Left forelimb (tissue), 1 donor: ENCODE results near the gene C16orf78.

Source experiments
- DNase-seq: peaks from one replicate; pipeline ENCODE4 v3.0.0-alpha.2; 2018; ENCODE audit warnings: low spot score

C16orf78 gene, protein sequence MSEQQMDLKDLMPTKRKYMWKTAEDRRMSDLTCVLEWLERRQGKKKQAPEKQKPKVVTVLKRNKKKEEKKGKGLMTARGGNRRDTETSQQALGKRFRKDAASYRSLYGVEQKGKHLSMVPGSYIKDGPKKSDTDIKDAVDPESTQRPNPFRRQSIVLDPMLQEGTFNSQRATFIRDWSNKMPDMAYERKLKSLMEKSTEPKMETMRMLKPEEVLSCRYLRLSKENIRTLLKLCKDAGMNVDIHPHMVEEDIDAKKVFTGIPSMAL

DNA sequence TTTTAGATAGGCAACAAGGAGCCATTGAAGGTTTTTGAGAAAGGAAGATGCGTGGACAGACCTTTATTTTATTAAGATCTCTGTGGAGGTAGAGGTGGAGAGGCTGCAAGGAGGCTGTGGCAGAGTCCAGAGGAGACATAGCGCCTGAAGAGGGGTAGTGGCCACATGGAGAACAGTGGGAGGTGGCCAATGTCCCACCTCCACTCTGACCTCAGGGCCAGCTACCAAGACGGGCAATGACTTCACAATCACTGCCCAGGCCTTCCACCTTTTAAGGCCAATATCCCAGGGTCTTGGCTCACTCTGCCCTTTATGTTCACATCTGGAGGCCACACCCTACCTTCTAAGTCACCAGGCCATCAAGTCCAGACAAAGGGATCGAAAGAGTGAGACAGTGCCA lies at the start of gene C16orf78:
TSS of gene C16orf78 (plus strand) at position 301 of the 400 bp plus-strand sequence. CDS start 136 bp downstream, outside the sequence.
- no peak for DNase-seq

DNA sequence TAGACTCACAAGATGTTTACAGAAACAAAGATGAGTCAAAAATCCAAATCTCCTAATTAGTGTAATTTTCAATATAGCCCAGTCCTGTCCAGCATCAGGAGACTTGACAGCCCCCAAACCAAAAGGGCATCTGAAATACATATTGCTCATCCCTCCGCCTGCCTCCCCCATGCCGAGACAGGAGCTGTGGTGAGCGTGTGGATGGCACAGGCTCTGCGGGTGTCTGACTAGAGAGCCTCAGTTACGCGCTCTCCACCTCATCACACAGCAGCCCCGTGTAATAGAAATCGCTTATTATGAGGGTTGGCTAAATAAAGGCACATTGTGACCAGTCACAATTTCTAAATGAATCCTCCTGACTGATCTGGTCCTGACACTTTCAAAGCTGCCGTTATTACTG lies 48.9 kb upstream of the C16orf78 start:
- no peak for DNase-seq

DNA sequence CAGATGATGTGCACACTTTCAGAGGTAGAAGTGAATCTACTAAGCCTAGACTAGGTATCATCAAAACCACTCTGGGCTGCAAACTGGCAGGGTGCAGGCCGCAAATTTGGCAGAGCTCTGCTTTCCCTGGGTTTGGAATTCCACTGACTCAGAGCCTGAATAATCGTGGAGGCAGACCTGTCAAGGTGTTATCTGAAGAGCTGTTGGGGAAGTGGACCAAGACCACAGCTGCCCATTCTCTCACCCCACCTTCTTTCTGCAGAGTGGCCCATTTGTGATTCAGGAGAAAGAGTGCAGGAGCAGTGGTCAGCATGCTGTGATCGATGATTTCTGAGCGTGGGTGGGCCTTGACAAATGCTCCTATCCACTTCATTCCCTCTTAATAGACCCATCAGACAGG lies 46.1 kb upstream of the C16orf78 start:
- DNase-seq: no peak

DNA sequence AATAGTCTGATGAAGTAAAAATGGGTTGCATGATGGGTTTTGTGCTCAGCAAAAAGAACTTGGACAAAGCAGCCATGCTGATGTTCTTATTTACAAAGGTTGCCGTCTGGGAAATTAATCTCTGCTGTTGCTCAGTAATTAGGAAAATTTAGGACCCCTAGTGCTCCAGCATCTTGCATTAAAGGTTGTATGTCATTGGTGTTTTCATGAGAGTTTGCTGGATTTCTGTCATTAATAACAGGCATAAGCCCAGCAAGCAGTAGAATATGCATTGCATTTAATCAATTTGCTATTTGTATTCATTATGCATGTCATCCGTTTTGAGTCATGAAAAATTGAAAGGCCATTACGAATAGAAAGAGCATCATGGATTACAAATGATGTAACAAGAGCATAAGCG lies 45.3 kb upstream of the C16orf78 start:
- no peak for DNase-seq

DNA sequence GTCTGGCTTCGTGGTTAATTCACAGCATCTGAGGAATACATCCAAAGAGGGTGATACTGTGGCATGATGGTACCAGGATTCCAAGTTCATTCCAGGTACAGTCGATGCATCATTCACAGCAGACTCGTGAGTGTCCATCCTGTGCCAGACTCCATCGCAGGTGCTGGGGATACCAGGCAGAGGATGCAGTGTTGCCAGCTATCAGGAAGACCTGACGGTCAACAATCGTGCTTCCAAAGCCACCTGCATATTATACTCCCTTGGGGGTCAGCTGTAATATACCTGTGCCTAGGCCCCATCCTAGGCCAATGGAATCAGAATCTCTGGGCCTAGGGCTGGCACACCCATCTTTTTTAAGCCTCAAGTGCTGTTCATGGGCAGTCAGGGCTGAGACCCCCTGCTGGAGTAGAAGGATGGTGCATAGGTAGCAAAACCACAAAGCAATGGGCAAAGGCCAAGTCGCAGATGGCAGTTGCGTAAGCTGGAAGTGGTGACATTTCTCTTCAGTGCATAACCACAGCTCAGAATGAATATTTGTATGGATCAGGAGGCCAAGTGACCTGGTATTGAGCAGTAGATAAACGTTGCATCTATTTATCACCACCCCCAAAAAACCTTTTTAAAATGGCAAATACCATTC lies 42.9 kb upstream of the C16orf78 start:
- no peak for DNase-seq

DNA sequence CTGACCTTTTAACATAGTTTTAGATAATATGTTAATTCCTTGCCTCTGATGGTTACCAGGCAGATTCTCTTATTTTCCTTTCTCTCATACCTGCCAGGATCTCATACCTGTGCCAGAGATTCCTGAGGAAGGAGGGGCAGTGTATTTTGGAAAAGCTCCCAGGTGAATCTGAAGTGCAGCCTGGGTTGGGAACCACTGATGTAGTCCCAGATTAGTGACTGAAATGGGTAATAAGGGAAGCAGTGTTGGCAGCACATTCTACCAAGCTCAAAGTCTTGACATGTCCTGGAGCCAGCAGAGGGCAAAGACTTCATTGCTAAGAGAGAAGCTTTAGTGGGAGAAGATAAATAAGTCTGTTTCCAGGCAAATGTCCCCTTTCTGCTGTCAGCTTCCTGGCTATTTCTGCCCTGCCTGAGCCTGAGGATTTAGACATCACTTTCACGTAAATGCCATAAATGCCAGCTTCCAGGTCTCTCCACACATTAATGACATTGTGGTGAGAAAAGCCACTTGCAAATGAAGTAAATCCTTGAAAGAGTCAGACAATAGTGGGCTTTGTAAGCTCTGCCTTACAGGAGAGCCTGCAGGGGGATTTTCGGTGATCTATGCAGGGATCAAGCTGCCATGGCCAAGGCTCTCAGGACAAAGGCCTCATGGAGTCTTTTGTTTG lies 40.9 kb upstream of the C16orf78 start:
- no peak for DNase-seq

DNA sequence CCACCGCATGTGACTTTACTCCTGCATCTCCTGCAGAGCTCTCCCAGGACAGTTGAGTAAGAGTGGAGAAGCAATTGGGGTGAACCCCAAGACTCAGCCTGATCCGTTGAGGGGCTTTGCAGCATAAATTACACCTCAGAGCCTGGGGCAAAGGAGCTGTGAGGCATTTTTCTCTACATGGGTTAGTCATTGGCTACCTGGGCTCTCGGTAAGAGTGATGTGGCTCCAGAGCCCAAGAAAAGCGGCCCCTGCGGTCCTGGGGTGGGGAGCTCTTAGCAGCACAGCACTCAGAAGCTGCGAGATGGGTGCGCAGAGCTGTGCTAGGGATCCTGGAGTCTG lies 40.4 kb upstream of the C16orf78 start:
- no peak for DNase-seq

DNA sequence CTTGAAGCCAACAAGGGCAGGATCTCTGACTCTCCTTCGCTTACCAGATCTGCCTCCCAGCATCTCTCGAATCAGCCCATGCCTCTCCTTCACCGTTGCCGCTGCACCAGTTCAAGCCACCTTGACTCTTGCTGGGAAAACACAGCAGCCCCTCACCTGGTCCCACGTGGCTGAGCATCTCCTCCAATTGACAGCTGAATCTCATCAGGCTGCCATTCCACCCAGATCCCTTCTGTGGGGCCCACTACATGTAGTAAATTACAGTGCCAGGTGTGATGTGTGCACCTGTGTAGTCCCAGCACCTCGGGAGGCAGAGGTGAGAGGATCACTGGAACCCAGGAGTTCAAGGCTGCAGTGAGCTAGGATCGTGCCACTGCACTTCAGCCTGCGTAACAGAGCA lies 37.8 kb upstream of the C16orf78 start:
- no peak for DNase-seq

DNA sequence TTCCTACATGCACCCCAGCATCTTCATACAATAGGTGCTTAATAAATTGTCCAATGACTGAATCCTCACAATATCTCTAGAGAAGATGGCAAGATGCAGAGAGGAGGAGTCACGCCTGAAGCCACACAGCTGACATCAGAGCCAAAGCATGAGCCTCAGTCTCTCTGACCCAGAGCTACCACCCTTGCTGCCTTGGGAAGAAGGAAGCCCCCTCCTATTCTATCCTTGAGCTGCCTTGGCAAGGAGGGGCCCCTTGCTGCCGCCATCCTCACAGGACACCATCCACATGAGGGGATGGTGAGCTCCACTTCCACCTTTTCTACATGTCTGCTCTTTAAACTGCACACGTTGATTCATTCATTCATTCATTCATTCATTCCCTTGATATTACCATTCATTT lies 37.0 kb upstream of the C16orf78 start:
- no peak for DNase-seq

DNA sequence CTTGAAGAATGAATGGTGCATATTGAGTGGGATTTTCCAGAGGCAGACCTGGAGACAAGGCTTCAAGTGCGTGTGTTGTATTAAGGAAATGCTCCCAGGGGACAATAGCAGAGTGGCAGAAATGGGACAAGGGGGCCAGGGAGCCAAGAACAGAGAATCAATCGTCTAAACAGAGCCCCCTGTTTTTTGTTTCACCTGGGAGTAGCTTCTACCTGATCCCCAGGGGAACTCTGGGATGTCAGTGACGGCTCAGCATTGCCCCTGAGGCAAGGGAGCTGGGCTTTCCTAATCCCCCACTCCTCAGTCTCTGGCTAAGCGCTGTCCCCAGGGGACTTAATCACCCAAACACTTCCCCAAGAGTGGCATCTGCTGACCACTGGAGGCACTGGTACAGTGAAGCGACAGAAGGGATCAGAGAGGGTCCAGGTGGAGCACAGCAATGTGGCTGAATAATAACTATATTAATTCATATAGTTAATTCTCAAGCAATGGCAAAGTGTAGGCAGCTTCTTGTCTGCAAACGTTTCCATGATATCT lies 35.7 kb upstream of the C16orf78 start:
- no peak for DNase-seq

DNA sequence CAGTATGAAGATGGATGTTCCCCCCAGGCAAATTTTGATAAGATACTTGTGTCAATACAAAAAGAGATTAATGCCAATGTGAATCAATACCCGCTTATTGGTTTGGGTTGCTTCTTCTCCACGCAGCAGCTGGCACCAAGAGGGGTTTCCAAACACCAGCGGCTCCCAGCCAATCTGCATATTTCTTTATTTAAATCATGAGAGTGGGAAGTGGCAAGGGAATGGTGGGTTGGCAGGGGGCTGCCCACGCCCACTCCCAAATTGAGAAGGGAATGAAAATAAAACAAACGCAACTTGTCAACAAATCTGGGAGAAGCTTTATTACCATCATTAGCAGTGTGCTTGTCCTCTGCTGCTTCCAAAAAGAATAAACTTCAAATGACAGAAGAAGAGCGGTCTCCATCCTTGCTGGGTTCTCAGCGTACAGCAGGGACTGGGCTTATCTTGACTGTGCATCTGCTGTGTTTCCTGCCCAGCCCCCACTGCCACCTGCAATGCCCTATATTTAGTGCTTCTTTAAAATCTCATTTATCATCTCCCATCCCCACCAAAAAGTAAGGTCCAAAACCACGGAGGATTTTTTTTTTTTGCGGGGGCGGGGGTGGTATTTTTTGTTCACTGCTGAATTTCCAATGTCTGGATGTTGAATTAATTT lies 34.9 kb upstream of the C16orf78 start:
- no peak for DNase-seq

DNA sequence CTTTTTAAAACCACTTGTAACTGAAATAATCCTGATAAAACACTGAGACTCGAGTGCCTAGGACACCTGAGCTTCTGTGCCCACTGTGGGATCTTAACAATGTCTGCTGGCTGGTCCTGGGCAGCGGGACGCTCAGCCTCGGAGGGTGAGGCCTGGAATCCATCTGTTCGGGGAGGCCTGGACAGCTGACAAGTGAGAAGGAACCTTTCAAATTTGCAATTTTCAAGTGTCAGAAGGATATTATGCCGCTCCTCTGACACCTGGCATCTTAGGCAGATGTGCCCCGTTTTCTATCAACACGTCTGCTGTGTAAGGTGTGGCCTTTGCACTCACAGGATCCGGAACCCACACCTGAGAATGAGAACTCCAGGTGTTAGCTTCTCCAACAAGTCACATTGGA lies 33.1 kb upstream of the C16orf78 start:
- peak; percentile 20 for DNase-seq

DNA sequence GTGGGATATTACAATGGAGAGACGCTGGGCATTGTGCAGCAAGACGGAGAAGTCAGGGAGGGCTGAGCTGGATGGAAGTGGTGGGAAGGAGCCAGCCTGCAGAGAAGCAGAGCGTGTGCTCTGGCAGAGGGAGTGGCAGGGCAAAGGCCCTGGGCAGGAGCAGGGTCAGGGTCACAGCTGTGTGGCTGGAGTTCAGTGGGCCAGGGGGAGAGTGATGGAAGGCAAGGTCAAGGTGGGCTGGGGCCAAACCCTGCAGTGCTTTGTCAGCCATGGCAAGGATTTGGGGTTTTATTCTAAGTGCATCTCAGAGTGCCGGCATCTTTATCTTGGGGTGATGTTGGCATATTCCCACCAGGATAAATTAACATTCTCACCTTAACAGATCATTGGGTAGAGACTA lies 31.9 kb upstream of the C16orf78 start:
- peak; percentile 15 for DNase-seq

DNA sequence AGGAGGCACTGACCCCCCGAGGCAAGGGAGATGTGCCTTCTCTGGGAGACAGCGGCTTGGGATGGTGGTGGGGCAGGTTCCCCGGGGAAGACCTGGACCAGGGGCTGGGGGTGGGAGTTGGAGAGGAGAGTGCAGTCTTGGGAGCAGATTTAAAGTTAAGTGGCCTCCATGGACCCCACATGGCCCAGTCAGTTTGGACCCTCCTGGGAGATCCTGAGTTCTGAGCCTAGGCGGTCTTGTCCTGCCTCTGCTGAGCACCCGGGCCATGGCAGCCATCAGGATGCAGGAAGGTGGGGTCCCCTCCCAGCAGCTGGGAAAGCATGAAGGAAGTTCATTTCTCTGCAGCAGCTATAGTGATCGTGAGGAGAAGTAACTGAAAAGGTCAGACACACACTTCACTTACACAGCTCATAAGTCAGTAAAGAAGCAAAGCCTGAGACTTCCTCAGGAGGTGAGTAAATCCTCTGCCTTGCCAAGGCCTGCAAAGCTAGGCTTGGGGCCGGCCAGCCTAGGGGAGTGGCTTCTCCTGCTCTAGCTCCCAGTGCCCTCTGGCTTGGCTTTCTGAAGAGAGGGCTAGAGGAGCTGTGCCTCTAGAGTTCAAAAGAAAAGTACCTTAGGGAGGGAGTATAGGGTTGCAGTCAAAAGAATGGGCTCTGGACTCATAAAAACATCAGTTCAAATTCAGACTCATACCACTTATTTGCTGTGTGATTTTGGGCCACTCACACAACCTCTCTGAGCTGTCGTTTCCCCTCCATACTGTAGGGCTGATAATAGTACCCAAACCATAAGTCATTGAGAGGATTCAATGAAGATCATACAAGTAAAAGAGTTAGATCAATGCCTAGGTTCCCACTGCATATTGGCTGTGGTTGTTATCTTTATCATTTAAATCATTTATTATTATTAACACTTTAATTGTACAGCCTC lies 31.0 kb upstream of the C16orf78 start:
- peak; percentile 50 for DNase-seq

DNA sequence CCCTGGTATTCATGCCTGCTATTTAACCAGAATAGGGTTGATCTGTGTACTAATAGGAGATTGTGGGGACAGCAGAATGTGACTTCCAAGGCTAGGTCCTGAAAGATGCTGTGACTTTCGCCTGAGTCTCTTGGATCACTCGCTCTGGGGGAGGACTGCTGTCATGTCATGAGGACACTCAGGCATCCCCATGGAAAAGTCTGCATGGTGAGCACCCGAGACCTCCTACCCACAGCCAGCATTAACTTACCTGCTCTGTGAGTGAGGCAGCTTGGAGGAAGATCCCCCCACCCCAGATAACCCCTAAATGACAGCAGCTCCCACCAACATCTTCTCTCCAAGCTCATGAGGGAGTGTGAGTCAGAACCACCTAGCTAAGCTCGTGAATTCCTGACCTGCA lies 30.3 kb upstream of the C16orf78 start:
- no peak for DNase-seq

DNA sequence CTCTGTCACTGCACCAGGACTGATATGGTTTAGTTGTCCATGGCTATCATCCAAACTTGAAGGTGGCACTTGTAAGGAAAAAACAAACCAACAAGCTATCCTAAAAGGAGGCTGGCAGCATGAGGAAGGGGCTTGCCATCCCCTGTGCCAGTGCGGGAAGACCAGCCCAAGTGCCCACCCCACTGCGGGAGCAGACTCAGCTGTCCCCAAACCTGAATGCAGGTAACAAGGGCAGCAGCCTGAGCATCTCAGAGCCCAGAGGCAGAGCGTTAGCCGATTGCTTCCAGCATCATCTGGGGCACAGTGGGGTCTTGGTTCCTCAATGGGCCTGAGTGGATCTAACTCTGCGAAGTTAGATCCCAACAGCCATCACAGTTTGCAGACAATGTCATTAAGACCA lies 29.2 kb upstream of the C16orf78 start:
- DNase-seq: peak; percentile 34

DNA sequence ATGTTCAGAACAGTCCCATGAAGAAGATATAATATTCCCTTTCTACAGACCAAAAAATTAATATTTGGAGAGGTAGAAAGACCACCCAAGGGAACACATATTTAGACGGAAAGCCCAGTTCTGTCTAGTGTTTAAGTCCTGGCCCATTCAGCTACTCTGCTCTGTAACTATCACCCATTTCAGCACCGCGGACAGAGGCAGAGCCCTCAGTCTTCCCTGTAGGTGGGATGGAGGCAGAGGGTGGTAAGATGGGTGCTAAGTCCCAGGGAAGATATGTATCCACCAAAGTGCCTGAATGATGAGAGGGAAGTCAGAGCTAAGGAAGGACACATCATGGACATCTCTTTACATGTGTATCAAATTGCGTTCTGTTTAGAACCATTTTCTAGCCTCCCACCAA lies 27.8 kb upstream of the C16orf78 start:
- peak; percentile 25 for DNase-seq

DNA sequence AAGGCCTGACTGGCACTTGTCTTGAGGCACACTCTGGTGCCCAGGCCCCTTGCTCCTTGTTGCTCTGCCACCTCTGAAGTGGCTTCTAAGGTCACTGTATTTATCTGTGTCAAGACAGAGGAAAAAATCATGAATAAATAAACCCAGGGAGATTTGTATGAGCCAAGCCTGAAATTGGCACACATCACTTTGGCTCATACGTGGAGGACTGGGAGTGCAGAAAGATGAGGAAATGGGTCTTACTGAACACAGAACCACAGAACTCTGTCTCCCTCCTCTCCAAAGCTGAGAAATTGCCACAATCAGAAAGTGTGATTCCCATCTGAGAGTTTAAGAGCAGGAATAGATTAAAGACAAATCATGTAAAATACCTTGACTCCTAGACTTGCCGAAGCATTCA lies 27.1 kb upstream of the C16orf78 start:
- no peak for DNase-seq

DNA sequence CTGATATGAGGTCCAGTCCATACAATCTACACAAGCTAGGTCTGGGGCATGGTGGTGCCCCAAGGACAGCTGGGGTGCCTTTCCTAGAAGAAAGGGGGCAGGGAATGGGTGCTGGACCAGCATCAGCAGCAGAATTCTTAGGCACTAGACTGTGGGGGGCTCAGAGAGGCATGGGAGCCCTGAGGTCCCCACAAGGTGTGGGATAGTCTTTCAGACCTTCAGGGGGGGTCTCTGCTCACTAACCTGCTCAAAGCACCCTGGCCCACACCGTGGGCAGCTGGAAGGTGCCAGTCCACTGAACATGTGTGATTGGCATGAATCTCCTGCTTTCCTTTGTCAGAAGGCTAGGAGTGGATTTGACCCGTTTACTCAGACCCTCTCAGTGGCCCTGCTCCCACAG lies 26.1 kb upstream of the C16orf78 start:
- DNase-seq: peak; percentile 33

DNA sequence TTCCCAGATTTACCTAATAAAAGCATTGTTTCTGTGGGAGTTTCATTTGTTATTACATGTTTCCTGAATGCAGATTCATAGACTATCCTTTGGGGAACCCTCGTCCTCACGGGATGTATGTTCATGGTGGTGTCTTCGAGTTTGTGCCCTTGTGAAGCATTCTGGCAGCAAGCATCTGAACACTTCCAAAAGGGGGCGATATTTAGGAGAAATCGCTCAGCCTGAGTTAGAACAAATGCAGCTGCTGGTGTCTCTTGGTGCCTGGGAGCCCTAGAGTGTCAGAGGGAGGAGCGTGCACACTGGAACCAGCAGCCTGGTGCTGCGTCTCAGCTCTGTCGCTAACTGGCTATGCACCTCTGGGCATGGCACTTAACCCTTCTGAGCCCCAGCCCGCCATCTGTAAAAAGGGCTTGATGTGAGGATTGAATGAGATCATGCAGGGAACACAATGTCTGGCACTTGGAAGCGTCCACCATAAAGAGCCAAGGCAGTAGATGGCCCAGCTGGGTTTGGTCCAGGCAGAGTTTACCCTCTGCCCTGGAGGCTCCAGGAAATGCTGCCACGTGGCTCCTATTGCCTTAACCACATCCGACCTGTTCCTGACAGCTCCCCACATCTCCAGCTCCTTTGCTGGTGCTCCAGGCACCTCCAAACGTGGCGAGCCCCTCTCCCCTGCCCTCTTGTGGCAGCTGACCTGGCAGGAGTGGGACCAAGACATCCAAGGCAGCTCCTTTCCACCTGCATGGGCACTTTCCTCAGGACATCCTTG lies 25.0 kb upstream of the C16orf78 start:
- peak; percentile 41 for DNase-seq
